ENCODE results near the gene LHFPL2. TPM values are rescaled to one million over a fixed set of nuclear protein-coding genes. Genes with fewer than 3 reads are reported as not detected.

Gene LHFPL2
- polyA plus RNA-seq, 3 donors, result 3.7 to 11.6 (median 7.3) TPM

DNA sequence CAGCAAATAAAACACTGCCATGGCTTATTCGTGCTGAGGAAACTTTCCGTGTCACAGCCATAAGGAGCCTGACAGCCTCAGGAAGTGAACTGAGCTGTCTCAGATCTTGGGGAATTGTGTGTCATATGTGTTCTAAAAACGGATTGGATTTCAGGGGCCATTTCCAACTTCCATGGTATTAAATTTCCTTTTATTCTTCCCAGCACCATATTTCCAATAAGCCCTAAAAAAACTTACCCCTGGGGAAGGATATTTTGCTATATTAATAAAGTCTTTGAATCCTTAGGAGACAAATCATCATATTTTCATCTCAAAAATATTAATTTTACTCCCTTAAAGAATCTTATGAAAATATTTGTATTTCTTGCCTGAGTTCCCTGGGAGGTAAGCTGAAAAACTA, 93.9 kb downstream of the LHFPL2 start:
- Mint-ChIP-seq H3K27me3 (ENCODE audit: low read depth in 3 of 3) (peaks cover 0 to 6% (median 2%) of the 10 kb centered on the region in 3 donors), H3K4me3 (no peak overlapping the region), H3K36me3 (peaks cover 0 to 2% of the 10 kb centered on the region in 2 donors), H3K4me1 (peaks cover 14% of the 10 kb centered on the region), H3K9me3 (peaks cover 0 to 2% (median 0%) of the 10 kb centered on the region in 7 donors), H3K27ac (no peak overlapping the region)
- Histone ChIP-seq H3K9me3 (replicated peaks in 1 of 2; ENCODE audit: control insufficient read depth in 1 of 2, insufficient read depth in 1 of 2, low read length in 2 of 2) (no peaks in the 10 kb centered on the region), H3K4me1 (ENCODE audit: control insufficient read depth in 1 of 2, insufficient read depth in 2 of 2, low read length in 2 of 2) (peaks cover 14% of the 10 kb centered on the region in 2 donors), H2AFZ (ENCODE audit: insufficient read depth, low read depth, low read length, poor library complexity, severe bottlenecking) (no peak overlapping the region), H3K4me3 (replicated peaks in 1 of 3; ENCODE audit: low read depth in 2 of 3, low read length in 3 of 3) (no peak overlapping the region), H3K9ac (ENCODE audit: insufficient read depth, low read length, poor library complexity, severe bottlenecking) (no peak overlapping the region), H3K27ac (ENCODE audit: low read depth in 1 of 2, low read length in 2 of 2) (no peak overlapping the region), H4K20me1 (ENCODE audit: insufficient read depth, low read length) (no peaks in the 10 kb centered on the region), H3K36me3 (replicated peaks in 1 of 2; ENCODE audit: control insufficient read depth in 1 of 2, insufficient read depth in 2 of 2, low read length in 2 of 2) (no peaks in the 10 kb centered on the region), H3K4me2 (replicated peaks; ENCODE audit: extremely low read depth, low read length, poor library complexity, severe bottlenecking) (no peak overlapping the region), H3K27me3 (ENCODE audit: control insufficient read depth in 2 of 2, insufficient read depth in 2 of 2, low read length in 2 of 2) (no peaks in the 10 kb centered on the region), H3K79me2 (ENCODE audit: insufficient read depth, low read length) (no peaks in the 10 kb centered on the region)
- no peak for DNase-seq
- no CpG with 5 or more reads among the region's 3 CpGs for WGBS (ENCODE audit: insufficient coverage)
- intact Hi-C loops (cut with micrococcal nuclease), result no loop called here
- TF ChIP-seq, protein P1, sequence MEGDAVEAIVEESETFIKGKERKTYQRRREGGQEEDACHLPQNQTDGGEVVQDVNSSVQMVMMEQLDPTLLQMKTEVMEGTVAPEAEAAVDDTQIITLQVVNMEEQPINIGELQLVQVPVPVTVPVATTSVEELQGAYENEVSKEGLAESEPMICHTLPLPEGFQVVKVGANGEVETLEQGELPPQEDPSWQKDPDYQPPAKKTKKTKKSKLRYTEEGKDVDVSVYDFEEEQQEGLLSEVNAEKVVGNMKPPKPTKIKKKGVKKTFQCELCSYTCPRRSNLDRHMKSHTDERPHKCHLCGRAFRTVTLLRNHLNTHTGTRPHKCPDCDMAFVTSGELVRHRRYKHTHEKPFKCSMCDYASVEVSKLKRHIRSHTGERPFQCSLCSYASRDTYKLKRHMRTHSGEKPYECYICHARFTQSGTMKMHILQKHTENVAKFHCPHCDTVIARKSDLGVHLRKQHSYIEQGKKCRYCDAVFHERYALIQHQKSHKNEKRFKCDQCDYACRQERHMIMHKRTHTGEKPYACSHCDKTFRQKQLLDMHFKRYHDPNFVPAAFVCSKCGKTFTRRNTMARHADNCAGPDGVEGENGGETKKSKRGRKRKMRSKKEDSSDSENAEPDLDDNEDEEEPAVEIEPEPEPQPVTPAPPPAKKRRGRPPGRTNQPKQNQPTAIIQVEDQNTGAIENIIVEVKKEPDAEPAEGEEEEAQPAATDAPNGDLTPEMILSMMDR (IDR thresholded peaks at IDR 0.05), result no peak

DNA sequence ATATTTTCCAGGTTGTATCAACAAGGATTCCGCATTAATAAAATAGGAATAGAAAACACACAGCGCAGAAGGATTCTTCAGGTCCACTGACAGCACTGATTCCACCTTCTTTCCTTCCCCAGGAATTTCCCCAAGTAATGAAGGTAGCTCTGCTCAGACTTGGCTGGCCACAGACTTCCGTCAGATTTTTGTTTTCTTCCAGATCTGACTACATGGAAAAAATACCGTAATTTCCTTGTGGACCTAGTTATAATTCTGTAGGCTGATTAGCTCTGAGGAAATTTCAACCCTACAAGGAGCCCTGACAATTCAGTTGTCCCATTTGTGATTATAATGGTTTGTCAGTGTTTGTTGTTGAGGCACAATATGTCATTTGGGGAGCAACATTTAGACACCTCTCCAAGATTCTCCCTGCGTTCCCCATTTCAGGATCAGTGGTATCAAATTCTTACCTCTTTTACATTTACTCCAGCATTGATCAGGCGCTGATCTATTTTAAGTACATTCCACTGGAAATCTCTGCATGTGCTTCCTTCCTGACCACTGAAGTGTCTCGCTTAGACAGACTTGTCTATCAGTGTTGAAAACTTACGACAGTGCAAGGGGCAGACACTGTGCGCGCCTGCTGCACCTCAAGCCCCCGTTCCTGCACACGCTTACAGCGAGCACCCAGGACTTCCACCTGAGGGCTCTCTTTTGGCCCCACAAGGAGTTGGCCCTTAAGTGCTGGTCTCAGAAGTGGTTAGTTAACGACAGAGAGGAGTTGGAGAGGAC, 94.8 kb downstream of the LHFPL2 start:
- H3K79me2 ChIP-seq (ENCODE audit: insufficient read depth, low read length), result no peaks in the 10 kb centered on the region
- Mint-ChIP-seq H3K27ac (peak overlapping the region in 1 of 7 donors; percentile 31), H3K36me3 (peaks cover 0 to 2% of the 10 kb centered on the region in 2 donors), H3K4me1 (peaks cover 23% of the 10 kb centered on the region), H3K27me3 (ENCODE audit: low read depth in 3 of 3) (peaks cover 0 to 6% (median 6%) of the 10 kb centered on the region in 3 donors), H3K9me3 (peaks cover 0 to 2% (median 0%) of the 10 kb centered on the region in 7 donors), H3K4me3 (no peak overlapping the region)
- H3K27ac ChIP-seq (ENCODE audit: low read depth in 1 of 2, low read length in 2 of 2), result no peak overlapping the region
- intact Hi-C loops (cut with micrococcal nuclease), result no loop called here
- no peaks in the 10 kb centered on the region for H3K27me3 ChIP-seq (ENCODE audit: control insufficient read depth in 2 of 2, insufficient read depth in 2 of 2, low read length in 2 of 2)
- H3K4me3 ChIP-seq (replicated peaks in 1 of 3; ENCODE audit: low read depth in 2 of 3, low read length in 3 of 3), result no peak overlapping the region
- WGBS (ENCODE audit: insufficient coverage), result 94% methylated on average over 10 of the region's 14 CpGs
- no peaks in the 10 kb centered on the region for H3K36me3 ChIP-seq (replicated peaks in 1 of 2; ENCODE audit: control insufficient read depth in 1 of 2, insufficient read depth in 2 of 2, low read length in 2 of 2)
- DNase-seq, result no peak
- H3K4me2 ChIP-seq (replicated peaks; ENCODE audit: extremely low read depth, low read length, poor library complexity, severe bottlenecking), result no peak overlapping the region
- no peak overlapping the region for H3K9ac ChIP-seq (ENCODE audit: insufficient read depth, low read length, poor library complexity, severe bottlenecking)
- peaks cover 22 to 23% of the 10 kb centered on the region in 2 donors for H3K4me1 ChIP-seq (ENCODE audit: control insufficient read depth in 1 of 2, insufficient read depth in 2 of 2, low read length in 2 of 2)
- TF ChIP-seq, protein P1 (IDR thresholded peaks at IDR 0.05), result no peak
- no peak overlapping the region for H2AFZ ChIP-seq (ENCODE audit: insufficient read depth, low read depth, low read length, poor library complexity, severe bottlenecking)
- no peaks in the 10 kb centered on the region for H4K20me1 ChIP-seq (ENCODE audit: insufficient read depth, low read length)
- no peaks in the 10 kb centered on the region for H3K9me3 ChIP-seq (replicated peaks in 1 of 2; ENCODE audit: control insufficient read depth in 1 of 2, insufficient read depth in 1 of 2, low read length in 2 of 2)

Measured in CD14-positive monocyte (primary cell).